ENCODE measurements around the gene UBE2D3.
"Not testable (repeated sequence)": the region's sequence is repeated elsewhere in the genome, so short reads cannot be mapped to it uniquely, and the experiment has no call there.

Gene UBE2D3

DNA sequence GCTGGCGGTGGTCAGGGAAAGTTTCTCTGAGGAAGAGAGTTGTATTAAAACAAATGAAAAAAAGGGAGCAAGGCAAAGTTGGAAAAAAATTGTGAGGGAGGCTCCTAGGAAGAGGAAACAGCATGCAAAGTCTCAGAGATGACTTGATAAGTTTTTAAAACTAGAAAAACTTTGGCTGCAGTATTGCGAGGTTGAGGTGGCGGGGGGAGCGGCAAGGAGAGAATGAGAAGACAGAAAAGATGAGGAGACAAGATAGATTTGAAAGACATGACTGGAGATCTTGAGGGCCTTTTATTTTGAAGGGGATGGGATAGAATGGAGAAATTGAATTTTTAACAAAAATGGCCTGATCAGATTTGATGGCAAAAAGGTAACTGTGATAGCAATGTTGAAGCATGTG is 4.8 kb upstream of the UBE2D3 start:
- no peak for DNase-seq

DNA sequence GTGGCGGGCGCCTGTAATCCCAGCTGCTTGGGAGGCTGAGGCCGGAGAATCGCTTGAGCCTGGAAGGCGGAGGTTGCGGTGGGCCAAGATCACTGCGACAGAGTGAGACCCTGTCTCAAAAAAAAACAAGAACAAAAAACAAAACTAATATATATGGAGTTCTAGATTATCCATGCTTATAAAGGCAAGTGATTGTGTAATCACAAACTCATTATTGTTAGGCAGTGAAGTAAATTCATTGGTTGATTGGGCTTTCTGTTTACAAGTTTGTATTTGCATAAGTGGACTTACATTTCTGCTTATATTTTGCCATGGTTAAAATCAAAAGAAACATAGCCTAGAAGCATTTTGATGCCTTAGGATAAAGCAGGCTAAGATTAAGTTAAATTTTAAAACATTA is 2.5 kb upstream of the UBE2D3 start:
- DNase-seq, result no peak

DNA sequence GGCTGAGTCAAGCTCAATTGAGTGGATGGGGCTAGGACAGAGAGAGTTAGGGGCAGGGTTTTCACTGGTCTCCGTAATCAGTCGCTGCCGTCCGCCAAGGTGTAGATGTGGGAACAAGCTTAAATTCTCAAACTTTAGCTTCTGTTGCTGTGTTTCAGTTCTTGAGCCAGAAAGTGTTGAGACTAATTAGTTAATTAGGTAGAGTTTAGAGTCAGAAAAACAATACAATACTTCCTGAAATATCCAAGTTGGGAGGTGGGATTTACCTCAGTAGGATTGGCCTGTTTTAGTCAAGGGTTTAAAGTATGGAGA is 1.1 kb upstream of the UBE2D3 start:
- DNase-seq, result peak in 1 of 56 donors; percentile 37

DNA sequence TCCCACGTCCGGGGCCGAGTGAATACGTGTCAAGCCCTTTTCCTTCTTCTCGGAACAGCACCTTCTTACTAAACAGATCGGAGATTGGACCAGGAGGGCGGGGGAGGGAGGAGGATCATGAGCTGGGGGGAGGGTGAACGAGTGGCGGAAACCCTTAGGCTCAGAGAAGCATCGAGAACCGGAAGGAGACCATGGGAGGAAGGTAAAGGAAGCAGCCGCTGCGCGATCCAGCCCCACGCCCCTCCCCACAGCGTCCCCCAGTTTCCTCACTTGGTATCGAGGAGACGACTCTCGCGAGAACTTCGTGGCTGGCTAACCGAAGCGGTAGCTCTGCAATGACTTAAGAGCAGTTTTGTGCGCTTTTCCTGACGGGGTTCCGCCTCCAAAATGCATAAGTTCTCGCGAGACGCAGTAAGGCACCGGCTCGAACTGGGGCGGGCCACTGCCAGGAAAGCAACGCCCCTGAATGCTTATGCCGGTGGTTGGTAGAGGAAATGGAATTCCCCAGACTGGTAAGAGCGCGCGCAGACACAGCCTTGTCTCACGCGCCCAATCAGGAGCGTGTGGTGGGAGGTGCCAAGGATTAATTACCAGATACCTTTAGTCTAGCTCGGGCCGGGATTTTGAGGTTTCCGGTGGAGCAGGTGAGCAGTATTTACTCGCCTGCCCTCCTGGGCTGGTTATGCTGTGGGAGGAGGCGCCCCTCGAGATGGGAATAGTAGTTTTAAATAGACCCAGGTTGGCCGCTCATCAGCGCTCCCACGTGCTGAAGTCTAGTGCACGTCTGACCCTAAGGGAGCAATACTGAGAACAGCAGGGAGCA is 534 bp upstream of the UBE2D3 start:
- DNase-seq, result peak; percentile 84 to 99 (median 97)

DNA sequence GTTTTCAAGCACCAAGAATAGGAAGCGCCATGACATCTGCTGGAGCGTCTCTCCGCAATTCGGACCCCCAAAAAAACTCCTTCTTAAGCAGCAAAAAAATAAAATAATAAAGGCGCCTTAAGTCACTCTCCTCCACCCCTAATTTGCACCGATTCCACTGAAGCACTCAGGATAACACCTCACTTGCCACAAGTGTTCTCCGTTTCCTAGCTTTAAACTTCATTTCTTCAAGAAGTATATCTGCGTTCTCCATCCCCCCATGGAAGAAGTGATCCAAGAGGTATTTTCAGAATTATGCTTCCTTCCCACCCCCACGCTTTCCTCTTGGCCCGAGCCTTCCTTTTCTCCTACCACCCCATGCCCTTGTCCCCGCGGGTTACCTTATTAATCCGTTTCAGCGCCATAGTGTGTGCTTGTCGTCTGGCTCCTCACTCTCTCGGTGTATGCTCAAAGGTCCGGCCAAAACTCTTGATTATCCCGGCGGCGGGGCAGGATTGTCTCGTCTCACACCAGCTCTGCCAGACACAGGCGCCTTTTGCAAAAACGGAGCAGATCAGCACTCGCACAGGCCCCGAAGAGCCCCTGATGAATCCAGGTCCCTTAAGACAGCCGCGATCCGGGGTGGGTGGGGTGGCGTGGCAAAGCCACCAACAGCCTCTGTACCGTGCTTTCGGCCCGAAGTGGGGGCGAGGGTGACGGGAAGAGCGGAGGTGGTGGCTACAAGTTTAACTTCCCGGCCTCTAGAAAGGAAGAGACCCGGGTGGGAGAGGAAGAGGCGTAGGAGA is 1.1 kb downstream of the UBE2D3 start:
- DNase-seq, result peak in 5 of 56 donors; percentile 43 to 50 (median 50)

DNA sequence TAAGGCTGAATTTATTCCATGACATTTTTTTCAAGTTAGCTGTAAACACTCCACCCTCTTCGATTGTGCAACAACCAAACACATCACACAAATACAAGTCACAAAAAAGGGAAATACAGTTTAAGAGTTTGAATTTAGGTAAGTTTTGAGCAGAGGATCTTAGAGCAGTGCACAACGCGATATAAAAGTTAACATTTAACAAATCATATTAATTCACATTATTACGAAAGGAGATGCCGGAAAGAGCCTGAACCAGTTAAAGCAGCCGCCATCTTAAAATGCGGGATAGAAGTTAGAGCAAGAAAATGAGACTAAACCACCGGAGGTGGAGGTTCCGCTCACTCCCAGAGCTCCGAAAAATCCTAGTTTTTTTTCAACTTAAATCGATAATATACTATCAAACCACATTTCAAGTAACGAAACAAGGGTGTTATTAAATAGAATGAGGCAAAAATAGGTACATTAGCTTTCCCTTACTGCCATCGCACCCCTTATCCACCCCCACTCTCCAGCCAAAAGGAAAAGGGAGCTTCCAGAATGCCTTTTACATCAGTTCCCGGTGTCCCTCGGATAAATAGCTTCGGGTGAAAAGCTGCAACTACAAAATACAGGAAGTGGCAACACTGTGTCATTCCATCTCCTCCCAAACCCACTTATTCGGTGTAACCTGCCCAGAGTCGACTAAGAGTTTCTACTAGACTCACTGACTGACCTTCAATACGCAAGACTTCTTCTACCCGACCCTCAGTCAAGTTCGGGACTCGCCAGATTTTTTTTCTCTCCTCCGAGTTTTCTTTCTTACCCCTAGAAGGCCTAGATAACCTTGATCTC is 1.9 kb downstream of the UBE2D3 start:
- DNase-seq, result peak in 37 of 56 donors; percentile 3 to 66 (median 23)

DNA sequence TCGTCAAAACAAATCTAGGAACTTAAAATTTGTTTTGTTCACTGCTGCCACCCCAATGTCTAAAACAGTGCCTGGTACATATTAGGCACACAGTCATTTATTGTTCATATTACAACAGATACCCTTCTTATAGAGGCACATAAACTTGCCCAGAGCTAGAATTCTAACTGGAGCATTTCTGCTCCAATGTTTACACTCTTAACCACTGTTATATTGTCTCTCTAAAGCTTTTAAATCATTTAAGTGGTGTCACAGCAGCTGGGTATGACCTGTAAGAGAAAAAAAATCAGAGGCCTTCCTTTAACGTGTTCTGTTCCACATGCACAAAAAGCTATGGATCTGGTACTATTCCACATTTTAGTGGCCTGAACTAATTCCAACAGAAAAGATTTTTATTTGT is 3.0 kb downstream of the UBE2D3 start:
- no peak for DNase-seq

DNA sequence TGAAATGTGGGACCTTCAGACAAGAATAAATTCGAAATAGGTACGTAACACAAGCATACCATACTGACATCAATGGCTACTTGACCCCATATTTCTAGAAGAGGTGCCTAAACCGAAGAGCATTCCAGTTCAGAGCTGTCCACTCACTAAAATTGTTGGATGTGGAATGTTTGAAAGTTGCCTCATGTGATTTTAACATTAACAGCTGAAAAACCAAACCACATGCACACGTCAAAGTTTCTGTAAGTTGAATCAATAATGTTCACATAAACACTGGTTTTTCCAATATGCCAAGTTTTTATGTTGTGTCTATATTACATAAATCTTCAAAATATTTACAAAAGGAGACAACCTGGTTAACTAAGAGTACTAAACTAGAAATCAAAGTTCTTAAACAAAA is 3.5 kb downstream of the UBE2D3 start:
- DNase-seq, result no peak

DNA sequence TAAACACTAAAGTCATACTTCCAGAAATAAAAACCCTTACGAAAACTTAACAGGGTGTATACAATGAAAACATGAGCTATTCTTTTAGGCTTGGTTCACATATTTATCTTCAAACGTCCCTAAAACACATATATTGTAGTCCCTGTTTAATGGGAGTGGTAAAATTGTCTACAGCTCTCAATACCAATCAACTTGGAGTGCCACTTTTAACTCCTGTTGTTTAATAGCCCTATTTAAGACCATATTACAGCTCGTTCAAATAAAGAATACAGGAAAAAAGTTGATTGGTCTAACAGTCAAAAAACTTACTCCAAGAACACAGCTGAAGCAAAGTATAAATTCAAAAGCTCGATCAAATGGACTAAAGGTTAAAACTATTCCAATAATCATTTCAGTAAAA is 3.9 kb downstream of the UBE2D3 start:
- no peak for DNase-seq

DNA sequence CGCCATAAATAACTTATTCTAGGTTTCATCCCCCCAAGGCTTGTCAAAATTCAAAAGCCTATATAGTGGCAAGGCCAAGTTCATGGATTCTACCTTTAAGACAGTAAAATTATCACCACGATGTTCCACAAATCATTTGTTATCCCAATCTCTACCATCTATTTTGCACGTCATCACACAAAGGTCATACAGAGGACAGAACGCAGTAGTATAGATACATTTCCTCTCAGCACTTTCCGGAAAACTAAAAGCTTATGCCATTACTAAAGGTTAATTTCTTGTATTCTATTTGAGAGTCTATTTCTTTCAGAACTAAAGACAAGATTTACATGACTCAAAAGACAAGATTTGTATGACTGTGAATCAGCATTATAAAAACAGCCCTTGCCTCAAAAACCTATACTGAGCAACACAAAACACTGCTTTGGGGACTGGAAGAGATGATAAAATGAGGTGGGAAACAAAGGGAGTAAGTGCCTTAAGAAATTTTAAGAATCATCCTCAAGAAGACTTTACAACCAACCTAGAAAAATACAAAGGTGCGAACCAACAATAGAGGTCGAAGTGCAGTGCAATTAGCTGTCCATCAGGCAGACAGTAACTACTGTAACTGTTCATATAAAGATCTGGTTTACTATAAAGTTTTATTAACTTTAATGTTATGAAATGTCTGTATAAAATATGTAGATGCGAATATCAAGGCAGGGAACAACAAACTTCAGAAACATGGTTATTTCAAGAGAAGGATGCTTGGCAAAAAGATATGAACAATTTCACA is 7.6 kb downstream of the UBE2D3 start:
- DNase-seq, result no peak

DNA sequence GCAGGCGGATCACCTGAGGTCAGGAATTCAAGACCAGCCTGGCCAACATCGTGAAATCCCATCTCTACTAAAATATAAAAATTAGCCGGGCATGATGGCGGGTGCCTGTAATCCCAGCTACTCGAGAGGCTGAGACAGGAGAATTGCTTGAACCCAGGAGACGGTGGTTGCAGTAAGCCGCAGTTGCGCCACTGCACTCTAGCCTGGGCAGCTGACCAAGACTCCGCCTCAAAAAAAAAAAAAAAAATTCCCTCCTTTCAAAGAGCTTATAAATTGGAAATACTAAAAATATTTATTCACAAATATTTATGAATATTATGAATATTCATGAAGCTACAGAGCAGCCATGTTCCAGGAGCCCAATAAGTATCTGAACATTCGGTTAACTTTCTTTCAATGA is 8.3 kb downstream of the UBE2D3 start:
- DNase-seq, result not testable (repeated sequence)

DNA sequence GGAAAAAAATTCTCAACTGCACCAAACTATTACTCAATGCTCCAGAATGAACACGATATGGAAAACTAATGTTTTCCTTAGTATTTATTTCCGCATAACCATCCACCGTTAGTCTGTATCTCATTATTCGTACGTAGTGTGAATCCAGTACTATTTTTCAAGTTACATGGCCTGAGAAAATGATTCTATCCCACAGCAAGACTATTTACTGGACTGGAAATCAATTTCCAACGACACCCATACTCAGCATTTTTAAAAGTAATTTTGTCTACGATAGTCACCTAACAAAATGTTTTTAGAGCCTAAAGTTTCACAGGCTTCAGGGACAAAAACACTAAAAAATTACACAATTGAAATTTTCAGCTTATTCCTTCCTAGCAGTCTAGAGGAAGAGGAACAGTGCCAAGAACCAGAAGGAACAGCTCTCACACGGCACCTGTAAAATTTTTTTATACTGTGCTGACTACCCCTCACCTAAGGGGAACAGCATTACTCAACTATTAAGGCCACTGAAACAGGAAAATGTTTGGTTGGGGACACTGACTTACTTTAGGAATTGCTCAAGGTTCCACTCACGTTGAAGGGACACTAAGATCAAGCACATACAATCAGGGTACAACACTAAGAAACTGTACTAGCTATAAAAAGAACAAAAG is 9.6 kb downstream of the UBE2D3 start:
- no peak for DNase-seq

DNA sequence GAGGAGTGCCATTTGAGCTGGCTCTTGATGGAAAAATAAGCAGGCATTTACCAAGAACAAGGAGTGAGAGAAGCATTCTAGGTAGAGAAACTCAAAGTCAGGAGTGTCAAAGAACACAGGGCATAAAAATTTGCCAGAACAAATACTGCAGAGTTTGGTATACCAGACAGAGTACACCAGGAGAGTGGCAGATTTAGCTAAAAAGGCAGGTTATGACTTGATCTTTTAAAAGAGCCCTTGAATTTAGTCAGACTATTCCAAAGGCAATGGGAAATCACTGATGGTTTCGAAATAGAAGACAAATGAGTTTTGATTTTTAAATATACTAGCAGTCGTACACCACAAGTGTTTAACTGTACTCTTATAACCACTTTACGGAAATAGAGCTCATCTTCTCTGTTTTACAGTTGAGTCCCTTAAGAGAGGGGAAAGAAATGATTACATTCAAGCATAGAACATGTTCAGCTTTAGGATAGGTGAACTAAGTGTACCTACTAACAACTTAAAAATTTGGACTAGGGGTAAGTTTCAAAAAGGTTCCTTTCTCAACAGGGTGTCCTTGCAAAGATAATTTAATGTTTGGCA is 10.2 kb downstream of the UBE2D3 start:
- no peak for DNase-seq

DNA sequence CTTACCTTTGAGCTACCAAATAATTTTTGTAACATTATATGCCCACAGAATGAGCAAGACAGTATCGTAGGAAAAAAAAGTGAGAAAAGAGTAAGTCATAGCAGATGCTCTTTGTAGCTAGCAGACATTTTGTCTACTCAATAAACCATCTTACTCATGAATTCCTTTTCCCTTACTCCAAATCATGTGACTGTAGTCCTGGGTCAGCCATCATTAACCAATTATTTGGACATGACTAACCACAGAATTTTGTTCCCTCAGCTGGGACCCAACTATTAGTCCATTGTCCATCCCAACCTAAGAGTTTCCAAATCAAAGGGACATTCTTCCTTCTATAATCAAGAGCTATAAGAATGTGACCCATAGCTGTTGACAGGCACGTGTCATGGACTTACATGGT is 11.4 kb downstream of the UBE2D3 start:
- no peak for DNase-seq

DNA sequence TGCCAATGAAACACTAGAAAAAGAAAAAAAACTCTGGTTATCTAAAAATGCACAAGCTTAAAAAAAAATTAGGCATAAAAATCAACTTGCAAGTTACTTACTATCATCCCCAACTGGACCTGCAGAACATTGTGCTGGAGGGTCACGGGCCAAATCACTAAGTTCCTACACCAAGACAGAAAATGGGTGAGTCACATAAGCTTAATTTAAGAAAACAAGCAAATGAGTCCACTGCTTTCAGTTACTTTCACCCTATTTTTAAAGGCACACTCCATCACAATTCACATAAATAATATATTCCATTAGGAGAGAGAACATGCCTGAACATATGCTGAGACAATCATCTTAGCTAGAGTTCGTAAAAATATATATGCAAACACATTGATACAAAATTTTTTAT is 17.7 kb downstream of the UBE2D3 start:
- no peak for DNase-seq

DNA sequence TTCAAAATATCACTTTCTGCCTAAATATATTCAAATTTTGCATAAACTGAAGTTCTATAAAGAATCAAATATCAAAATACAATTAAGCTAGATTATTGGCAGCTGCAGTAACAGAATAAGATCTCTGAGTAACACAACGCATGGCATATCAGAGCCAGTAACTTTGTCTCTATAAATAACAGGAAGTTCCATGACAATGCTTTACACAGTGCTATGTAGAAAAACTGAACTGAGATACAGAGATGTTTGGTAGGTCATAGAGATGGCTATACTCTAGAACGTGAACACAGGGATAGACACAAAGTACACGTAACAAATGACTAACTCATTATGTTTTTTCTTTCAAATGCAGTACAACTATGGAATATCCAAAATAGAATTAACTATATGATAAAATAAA is 18.2 kb downstream of the UBE2D3 start:
- no peak for DNase-seq

DNA sequence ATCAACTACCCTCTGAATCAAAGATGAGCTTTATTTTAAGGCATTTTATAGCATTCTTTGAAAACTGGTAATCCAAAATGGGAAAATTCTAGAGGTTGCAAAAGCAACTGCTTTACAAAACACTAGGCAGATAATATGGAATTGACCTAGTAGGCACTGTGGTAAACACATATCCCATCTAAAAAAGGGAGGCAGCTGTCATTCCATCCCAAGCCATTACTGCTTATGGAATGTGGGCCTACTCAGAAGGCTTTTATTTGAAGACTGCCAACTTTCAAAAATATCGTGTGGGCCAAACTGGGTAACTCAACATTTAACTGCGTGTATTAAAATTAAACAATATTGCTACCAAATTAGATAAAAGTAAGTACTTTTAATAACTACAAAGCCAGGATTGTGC is 19.3 kb downstream of the UBE2D3 start:
- DNase-seq, result no peak

DNA sequence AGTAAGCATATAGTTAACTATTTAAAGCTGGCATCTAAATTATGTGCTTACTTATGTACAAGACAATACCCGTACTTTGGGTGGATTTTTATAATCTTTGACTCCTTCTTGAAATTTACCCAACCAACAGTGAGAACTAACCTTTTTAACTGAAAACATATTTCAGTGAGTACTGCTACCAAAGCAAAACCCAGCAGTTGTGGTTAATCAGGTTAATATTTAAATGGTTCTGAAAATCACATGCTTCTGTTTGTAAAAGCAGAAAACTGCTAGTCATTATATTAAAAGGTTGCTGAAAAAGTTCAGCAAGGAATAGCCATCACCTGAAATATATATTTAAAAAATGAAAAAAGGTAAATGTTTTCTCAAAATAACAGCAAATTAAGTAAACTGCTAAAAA is 20.0 kb downstream of the UBE2D3 start:
- DNase-seq, result no peak

DNA sequence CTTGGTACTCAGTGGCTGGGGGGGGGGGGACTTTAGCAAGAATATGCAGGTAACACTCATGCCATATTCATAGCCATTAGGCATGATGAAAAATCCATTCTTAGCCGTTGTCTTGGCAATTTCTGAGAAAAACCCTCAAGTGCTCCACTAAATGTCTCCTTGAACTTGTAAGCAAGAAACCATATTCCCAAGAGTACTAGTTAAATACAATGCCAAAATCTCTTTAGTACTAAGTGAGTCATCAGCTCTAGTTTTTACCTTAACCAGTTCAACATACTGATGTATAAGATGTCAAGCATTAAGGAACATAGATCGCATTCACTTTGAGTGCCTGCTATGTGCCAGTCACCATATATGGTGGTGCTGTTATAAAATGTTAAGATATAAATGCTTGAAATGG is 27.5 kb downstream of the UBE2D3 start:
- DNase-seq, result no peak

DNA sequence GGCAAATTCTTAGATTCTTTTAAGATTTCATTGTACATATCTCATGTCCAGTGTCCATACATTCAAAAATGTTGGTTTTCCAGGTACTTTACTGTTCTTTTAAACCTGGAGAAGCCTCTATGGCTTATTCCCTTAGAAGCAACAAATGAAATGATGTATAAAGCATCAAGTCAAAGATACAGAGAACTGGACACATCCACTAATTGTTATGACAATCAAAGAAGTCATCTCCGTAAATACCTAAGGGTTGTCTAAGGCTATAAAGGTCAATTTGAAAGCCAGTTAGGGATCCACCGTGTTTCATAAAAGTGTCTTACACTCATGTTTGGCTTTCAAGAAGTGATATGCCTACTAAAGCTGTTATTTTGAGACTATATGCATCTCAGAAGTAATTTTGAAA is 32.4 kb downstream of the UBE2D3 start:
- no peak for DNase-seq

Data from amygdala (tissue), 56 donors.